Thoracic aorta (tissue), 2 donors: ENCODE data around the gene TACC2. TPM values are rescaled to one million over a fixed set of nuclear protein-coding genes. Genes with fewer than 3 reads are reported as not detected.
"Not testable (repeated sequence)": the region's sequence is repeated elsewhere in the genome, so short reads cannot be mapped to it uniquely, and the experiment has no call there.

Source experiments
- ATAC-seq: fragments of 150-250 bp; one replicate; pipeline ENCODE4 v1.8.0; 2017; ENCODE audit warnings: low read depth; ENCODE audit not compliant: insufficient number of reproducible peaks, low FRiP score
- DNase-seq: peaks from one replicate; pipeline ENCODE4 v3.0.0-alpha.2; 2020; ENCODE audit warnings: low spot score
- H3K27ac ChIP-seq, 2 donors: fragments of 200-600 bp; sonication (generic); 1 replicate in 1 of 2; 2 replicates in 1 of 2; pipeline ENCODE4 v1.5.1; 2016; ENCODE audit warnings: mild to moderate bottlenecking in 2 of 2, moderate library complexity in 2 of 2
- H3K27me3 ChIP-seq: fragments of 200-600 bp; sonication (generic); replicated peaks from 2 replicates; pipeline ENCODE4 v1.6.0; 2016; ENCODE audit warnings: mild to moderate bottlenecking; ENCODE audit not compliant: insufficient read depth
- H3K36me3 ChIP-seq: fragments of 200-600 bp; sonication (generic); one replicate; pipeline ENCODE4 v1.5.1; 2016
- H3K4me1 ChIP-seq, 2 donors: fragments of 200-600 bp; sonication (generic); 1 replicate in 1 of 2; 2 replicates in 1 of 2; pipeline versions ENCODE4 v1.5.1 to v1.6.0; 2016; ENCODE audit warnings: low read depth in 2 of 2, mild to moderate bottlenecking in 1 of 2; ENCODE audit not compliant: control insufficient read depth in 1 of 2
- H3K4me3 ChIP-seq: fragments of 200-600 bp; sonication (generic); 2 replicates; pipeline ENCODE4 v1.5.1; 2016; ENCODE audit warnings: mild to moderate bottlenecking
- H3K9me3 ChIP-seq: fragments of 200-600 bp; sonication (generic); 2 replicates; pipeline ENCODE4 v1.5.1; 2016
- total RNA-seq, 2 donors: library from RNA; depleted of rRNA; stranded (reverse); fragments of >200 nt; gene quantifications; one replicate each; pipeline versions ENCODE4 v1.1.0 to v1.2.3, GENCODE V29; 2016
- TF ChIP-seq, protein P1 (sequence below): fragments of 200-600 bp; sonication (generic); IDR thresholded peaks from one replicate; pipeline ENCODE4 v1.5.1; 2019; ENCODE audit warnings: antibody characterized with exemption

The TACC2 gene
- total RNA-seq, 2 donors from 2014 or later: 52.1 to 71.0 TPM

DNA sequence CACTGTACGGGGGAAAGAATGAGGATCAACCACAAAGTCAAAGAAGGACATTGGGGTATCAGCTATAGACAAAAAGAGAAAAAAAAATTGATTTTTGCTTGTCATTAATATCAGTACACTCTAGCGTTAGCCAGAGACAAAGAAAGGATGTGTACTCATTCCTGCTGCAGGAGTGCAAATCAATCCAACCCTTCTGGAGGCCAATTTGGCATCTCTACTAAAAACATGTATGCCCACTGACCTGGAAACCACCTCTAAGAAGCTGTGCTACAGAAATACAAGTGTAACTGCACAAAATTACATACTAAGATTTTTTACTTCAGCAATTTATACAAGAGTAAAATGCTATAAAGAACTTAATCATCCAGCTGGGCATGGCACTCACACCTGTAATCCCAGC is 27.5 kb upstream of the TACC2 start:
- ATAC-seq (no peak), DNase-seq (no peak)
- no peaks in the 10 kb centered on the region for H3K9me3 ChIP-seq
- H3K4me3 ChIP-seq: no peak overlapping the region
- H3K4me1 ChIP-seq: no peaks in the 10 kb centered on the region
- TF ChIP-seq, protein P1, sequence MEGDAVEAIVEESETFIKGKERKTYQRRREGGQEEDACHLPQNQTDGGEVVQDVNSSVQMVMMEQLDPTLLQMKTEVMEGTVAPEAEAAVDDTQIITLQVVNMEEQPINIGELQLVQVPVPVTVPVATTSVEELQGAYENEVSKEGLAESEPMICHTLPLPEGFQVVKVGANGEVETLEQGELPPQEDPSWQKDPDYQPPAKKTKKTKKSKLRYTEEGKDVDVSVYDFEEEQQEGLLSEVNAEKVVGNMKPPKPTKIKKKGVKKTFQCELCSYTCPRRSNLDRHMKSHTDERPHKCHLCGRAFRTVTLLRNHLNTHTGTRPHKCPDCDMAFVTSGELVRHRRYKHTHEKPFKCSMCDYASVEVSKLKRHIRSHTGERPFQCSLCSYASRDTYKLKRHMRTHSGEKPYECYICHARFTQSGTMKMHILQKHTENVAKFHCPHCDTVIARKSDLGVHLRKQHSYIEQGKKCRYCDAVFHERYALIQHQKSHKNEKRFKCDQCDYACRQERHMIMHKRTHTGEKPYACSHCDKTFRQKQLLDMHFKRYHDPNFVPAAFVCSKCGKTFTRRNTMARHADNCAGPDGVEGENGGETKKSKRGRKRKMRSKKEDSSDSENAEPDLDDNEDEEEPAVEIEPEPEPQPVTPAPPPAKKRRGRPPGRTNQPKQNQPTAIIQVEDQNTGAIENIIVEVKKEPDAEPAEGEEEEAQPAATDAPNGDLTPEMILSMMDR: no peak
- no peaks in the 10 kb centered on the region for H3K27me3 ChIP-seq
- H3K36me3 ChIP-seq: peaks cover 28% of the 10 kb centered on the region
- H3K27ac ChIP-seq: no peak overlapping the region

DNA sequence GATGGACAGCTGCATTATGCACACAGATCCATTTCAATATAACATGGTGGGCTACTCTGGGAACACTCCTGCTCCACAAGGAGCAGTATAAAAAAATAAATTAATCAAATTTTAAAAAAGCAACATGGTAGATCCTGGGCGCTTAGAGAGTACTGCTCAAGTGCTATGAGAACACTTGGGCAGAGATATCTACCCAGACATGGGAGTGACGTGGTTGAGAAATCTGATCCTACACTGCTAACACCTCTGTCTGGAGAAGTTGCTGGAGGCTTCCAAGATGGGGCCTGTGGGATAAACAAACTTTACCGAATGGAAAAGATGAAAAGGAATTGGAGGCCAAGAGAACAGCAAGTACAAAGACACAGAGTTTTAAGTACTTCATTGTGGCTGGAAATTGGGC is 23.0 kb upstream of the TACC2 start:
- ATAC-seq (no peak), DNase-seq (no peak)
- TF ChIP-seq, protein P1: no peak
- no peak overlapping the region for H3K27ac ChIP-seq
- no peaks in the 10 kb centered on the region for H3K4me1 ChIP-seq
- H3K4me3 ChIP-seq: no peak overlapping the region
- H3K36me3 ChIP-seq: peaks cover 33% of the 10 kb centered on the region
- H3K9me3 ChIP-seq: no peaks in the 10 kb centered on the region
- no peaks in the 10 kb centered on the region for H3K27me3 ChIP-seq

DNA sequence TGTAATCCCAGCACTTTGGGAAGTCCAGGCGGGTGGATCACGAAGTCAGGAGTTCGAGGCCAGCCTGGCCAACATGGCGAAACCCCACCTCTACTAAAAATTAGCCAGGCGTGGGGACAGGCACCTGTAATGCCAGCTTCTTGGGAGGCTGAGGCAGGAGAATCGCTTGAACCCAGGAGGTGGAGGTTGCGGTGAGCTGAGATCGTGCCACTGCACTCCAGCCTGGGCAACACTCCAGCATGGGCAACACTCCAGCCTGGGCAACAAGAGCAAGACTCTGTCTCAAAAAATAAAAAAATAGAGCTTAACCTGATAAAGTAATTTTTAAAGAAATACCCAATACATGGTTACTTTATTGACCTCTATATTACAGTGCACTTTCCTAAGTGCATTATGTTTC is 19.9 kb upstream of the TACC2 start:
- peaks cover 33% of the 10 kb centered on the region for H3K36me3 ChIP-seq

DNA sequence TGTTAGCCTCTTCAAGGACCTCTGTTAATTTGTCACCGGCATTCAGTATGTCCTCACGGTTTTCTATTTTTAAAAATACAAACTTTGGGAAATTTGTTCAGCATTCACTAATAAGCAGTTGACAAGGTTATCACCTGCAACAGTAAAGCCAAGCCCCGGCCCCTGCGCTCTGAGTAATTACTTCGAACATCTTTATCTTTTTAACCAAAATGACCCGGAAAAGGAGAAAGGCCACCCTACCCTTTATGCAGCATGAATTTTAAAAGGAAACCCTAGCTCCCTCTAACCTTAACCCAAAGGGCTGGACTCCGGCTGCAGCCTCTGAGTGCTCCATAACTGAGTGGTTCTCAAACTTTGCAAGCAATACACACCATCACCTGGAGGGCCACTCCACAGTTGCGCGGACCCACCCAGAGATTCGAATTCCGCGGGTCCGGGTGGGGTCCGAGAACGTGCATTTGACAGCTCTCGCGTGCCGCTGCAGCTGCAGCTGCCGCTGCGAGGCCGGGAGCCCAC is 14.9 kb upstream of the TACC2 start:
- TF ChIP-seq, protein P1: no peak
- H3K36me3 ChIP-seq: no peaks in the 10 kb centered on the region
- peaks cover 10 to 28% of the 10 kb centered on the region in 2 donors for H3K4me1 ChIP-seq
- ATAC-seq (no peak), DNase-seq (no peak)
- no peaks in the 10 kb centered on the region for H3K9me3 ChIP-seq
- peak overlapping the region; percentile 95 for H3K27ac ChIP-seq
- peak overlapping the region; percentile 91 for H3K4me3 ChIP-seq
- H3K27me3 ChIP-seq: no peaks in the 10 kb centered on the region

More for the DNA sequence above, 19.9 kb upstream of the TACC2 start:
- peaks cover 7 to 14% of the 10 kb centered on the region in 2 donors for H3K4me1 ChIP-seq
- not testable (repeated sequence) for H3K27me3 ChIP-seq, H3K9me3 ChIP-seq, H3K27ac ChIP-seq, H3K4me3 ChIP-seq, DNase-seq, ATAC-seq

DNA sequence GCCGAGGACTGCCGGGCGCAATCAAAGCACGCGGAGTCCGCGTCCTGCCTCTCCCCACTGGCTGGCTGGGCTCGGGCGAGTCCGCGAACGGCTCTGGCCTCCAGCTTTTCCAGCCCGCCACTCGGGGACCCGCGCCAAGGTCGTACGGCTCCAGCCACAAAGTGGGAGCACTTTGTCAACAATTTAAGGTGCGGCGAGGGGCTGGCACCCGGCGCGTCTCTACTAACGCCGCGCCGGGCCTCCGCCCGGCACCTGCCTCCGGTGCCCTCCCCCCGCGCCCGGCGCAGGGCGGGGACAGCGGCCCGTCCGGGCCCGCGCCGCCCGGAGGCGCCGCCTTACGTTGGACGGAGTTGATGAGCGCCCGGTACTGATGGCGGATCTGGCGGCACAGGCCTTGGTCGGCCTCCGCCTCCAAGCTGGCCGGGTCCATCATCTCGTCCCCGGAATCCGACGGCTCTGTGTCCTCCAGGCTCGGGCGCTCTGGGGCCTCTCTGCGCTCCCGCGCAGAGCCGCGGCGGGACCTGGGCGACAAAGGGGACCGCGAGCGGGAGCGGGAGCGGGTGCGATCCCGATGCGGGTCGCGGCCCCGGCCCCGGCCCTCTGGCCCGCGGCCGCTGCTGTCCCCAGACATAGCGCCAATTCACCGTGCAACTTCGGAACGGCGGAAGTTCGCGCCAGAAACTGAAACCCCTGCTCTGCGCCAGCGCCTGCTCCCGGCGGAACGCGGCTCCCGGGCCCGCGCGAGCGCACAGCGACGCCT is 14.2 kb upstream of the TACC2 start, which contains the start of gene NSMCE4A:
TSS of gene NSMCE4A (minus strand) at position 683 of the 760 bp plus-strand sequence. CDS start at position 631, 52 bp downstream.
- ATAC-seq: peak; percentile 85
- TF ChIP-seq, protein P1: no peak
- DNase-seq: no peak
- Histone ChIP-seq H3K4me1 (peaks cover 10 to 28% of the 10 kb centered on the region in 2 donors), H3K27ac (peak within 1 kb of the TSS; percentile 95), H3K27me3 (no peaks in the 10 kb centered on the region), H3K4me3 (peak within 1 kb of the TSS; percentile 91), H3K9me3 (no peaks in the 10 kb centered on the region), H3K36me3 (no peaks in the 10 kb centered on the region)
